KMS-11 (cell line): Measurements from ENCODE around the gene TTC4.
"Not testable (repeated sequence)": the region's sequence is repeated elsewhere in the genome, so short reads cannot be mapped to it uniquely, and the experiment has no call there.

Source experiments
- H2AFZ ChIP-seq: fragments of 200-600 bp; sonication (generic); 2 replicates; pipeline ENCODE4 v1.6.1; 2016; ENCODE audit warnings: antibody characterized with exemption, mixed run types, low read depth
- H3K27ac ChIP-seq: fragments of 200-600 bp; sonication (generic); 2 replicates; pipeline ENCODE4 v1.6.1; 2016; ENCODE audit warnings: mild to moderate bottlenecking, mixed run types
- H3K27me3 ChIP-seq: fragments of 200-600 bp; sonication (generic); 2 replicates; pipeline ENCODE4 v1.6.1; 2017; ENCODE audit warnings: mild to moderate bottlenecking, low read depth, mixed run types, moderate library complexity; ENCODE audit not compliant: insufficient read depth
- H3K36me3 ChIP-seq: fragments of 200-600 bp; sonication (generic); 2 replicates; pipeline ENCODE4 v1.6.1; 2017; ENCODE audit warnings: mild to moderate bottlenecking, mixed run types; ENCODE audit not compliant: insufficient read depth
- H3K4me1 ChIP-seq: fragments of 200-600 bp; sonication (generic); 2 replicates; pipeline ENCODE4 v1.6.1; 2016; ENCODE audit warnings: mild to moderate bottlenecking, low read depth, mixed run types; ENCODE audit not compliant: poor library complexity, severe bottlenecking
- H3K4me2 ChIP-seq: fragments of 200-600 bp; sonication (generic); 2 replicates; pipeline ENCODE4 v1.7.0; 2016; ENCODE audit warnings: mild to moderate bottlenecking, mixed run types
- H3K4me3 ChIP-seq: fragments of 200-600 bp; sonication (generic); IDR thresholded peaks from 2 replicates; pipeline ENCODE4 v1.6.1; 2017; ENCODE audit warnings: low read depth, low read length, mixed read lengths; ENCODE audit not compliant: insufficient read depth
- H3K79me2 ChIP-seq: fragments of 200-600 bp; sonication (generic); 2 replicates; pipeline ENCODE4 v1.6.1; 2016; ENCODE audit warnings: low read depth, mixed run types; ENCODE audit not compliant: insufficient read depth
- H3K9ac ChIP-seq: fragments of 200-600 bp; sonication (generic); 2 replicates; pipeline ENCODE4 v1.6.1; 2016; ENCODE audit warnings: mild to moderate bottlenecking, mixed run types
- H4K20me1 ChIP-seq: fragments of 200-600 bp; sonication (generic); 2 replicates; pipeline ENCODE4 v1.6.1; 2016; ENCODE audit warnings: mild to moderate bottlenecking, mixed run types; ENCODE audit not compliant: insufficient read depth
- CTCF ChIP-seq: fragments of 200-600 bp; sonication (generic); conservative IDR thresholded peaks from 2 replicates; pipeline ENCODE4 v1.6.1; 2017; ENCODE audit warnings: low read depth, mild to moderate bottlenecking, antibody characterized with exemption, low read length, moderate library complexity, mixed read lengths

Gene TTC4

GRCh38 chr1:54768093-54768492 lies 52.4 kb downstream of the TTC4 start:
- no peaks in the 10 kb centered on the region for H3K36me3 ChIP-seq
- no peaks in the 10 kb centered on the region for H4K20me1 ChIP-seq
- no peak overlapping the region for H3K27ac ChIP-seq
- TF ChIP-seq CTCF: no peak
- H3K27me3 ChIP-seq: no peaks in the 10 kb centered on the region
- H3K4me1 ChIP-seq: no peaks in the 10 kb centered on the region
- no peak overlapping the region for H3K4me3 ChIP-seq
- no peak overlapping the region for H2AFZ ChIP-seq
- H3K79me2 ChIP-seq: no peaks in the 10 kb centered on the region
- H3K4me2 ChIP-seq: no peak overlapping the region
- no peak overlapping the region for H3K9ac ChIP-seq

- Histone ChIP-seq H2AFZ (no peak overlapping the region), H3K4me3 (no peak overlapping the region), H3K79me2 (no peaks in the 10 kb centered on the region), H3K9ac (no peak overlapping the region), H3K27me3 (no peaks in the 10 kb centered on the region), H3K27ac (no peak overlapping the region), H3K4me1 (no peaks in the 10 kb centered on the region), H3K4me2 (no peak overlapping the region), H4K20me1 (no peaks in the 10 kb centered on the region), H3K36me3 (no peaks in the 10 kb centered on the region)
- no peak for TF ChIP-seq CTCF
Measured at GRCh38 chr1:54772951-54773350, 57.3 kb downstream of the TTC4 start.

GRCh38 chr1:54774820-54775498 lies 59.3 kb downstream of the TTC4 start:
- Histone ChIP-seq H3K27ac (no peak overlapping the region), H3K36me3 (no peaks in the 10 kb centered on the region), H3K4me2 (no peak overlapping the region), H3K4me3 (no peak overlapping the region), H3K9ac (no peak overlapping the region), H3K4me1 (no peaks in the 10 kb centered on the region), H3K79me2 (no peaks in the 10 kb centered on the region), H4K20me1 (no peaks in the 10 kb centered on the region), H3K27me3 (no peaks in the 10 kb centered on the region), H2AFZ (no peak overlapping the region)
- no peak for TF ChIP-seq CTCF

- H3K4me2 ChIP-seq, H3K36me3 ChIP-seq, H3K27ac ChIP-seq, H4K20me1 ChIP-seq, H3K79me2 ChIP-seq, H3K9ac ChIP-seq, H2AFZ ChIP-seq, H3K4me3 ChIP-seq, H3K4me1 ChIP-seq, H3K27me3 ChIP-seq: not testable (repeated sequence)
Measured at GRCh38 chr1:54775828-54776721, 60.4 kb downstream of the TTC4 start.

- no peaks in the 10 kb centered on the region for H3K4me1 ChIP-seq
- H3K27ac ChIP-seq: no peak overlapping the region
- no peak overlapping the region for H3K9ac ChIP-seq
- no peak overlapping the region for H2AFZ ChIP-seq
- H3K4me2 ChIP-seq: no peak overlapping the region
- H3K36me3 ChIP-seq: no peaks in the 10 kb centered on the region
- no peaks in the 10 kb centered on the region for H4K20me1 ChIP-seq
- H3K27me3 ChIP-seq: no peaks in the 10 kb centered on the region
- H3K4me3 ChIP-seq: no peak overlapping the region
- H3K79me2 ChIP-seq: no peaks in the 10 kb centered on the region
- TF ChIP-seq CTCF: no peak
Measured at GRCh38 chr1:54777011-54777410, 61.4 kb downstream of the TTC4 start.
